ENCODE measurements around the gene ENAH.

- no peak for TF ChIP-seq POLR2AphosphoS5 (IDR thresholded peaks at IDR 0.05; ENCODE audit: borderline replicate concordance, low read depth, low read length)
- TF ChIP-seq EZH2 (IDR thresholded peaks at IDR 0.05) = no peak
Measured at GRCh38 chr1:225629483-225629882, 23.4 kb downstream of the ENAH start.

Data from SK-N-MC (cell line).